ENCODE results near the gene PACRG. TPM values are rescaled to one million over a fixed set of nuclear protein-coding genes. Genes with fewer than 3 reads are reported as not detected.

Gene PACRG
- total RNA-seq, 1 experiment from 2014 or later = not detected

GRCh38 chr6:163008186-163008585 lies 280.4 kb downstream of the PACRG start:
- H3K9me3 Mint-ChIP-seq (ENCODE audit: unreplicated experiment) = no peaks in the 10 kb centered on the region
- no peak overlapping the region for H3K4me3 Mint-ChIP-seq (ENCODE audit: unreplicated experiment)
- CTCF ChIA-PET = no interaction called here
- no TSS peak for BruUV-seq (replicated peaks)
- Histone ChIP-seq H3K4me1 (no peaks in the 10 kb centered on the region), H3K36me3 (ENCODE audit: control insufficient read depth, insufficient read depth, low read length) (no peaks in the 10 kb centered on the region), H3K9me3 (no peaks in the 10 kb centered on the region), H3K4me3 (ENCODE audit: low read depth, low read length) (no peak overlapping the region), H3K27me3 (replicated peaks; ENCODE audit: control insufficient read depth, insufficient read depth, low read length) (no peaks in the 10 kb centered on the region)
- no peaks in the 10 kb centered on the region for H3K36me3 Mint-ChIP-seq (ENCODE audit: insufficient read depth, unreplicated experiment)
- intact Hi-C loops (cut with micrococcal nuclease; ENCODE audit: unreplicated experiment) = no loop called here
- H3K27me3 Mint-ChIP-seq (ENCODE audit: insufficient read depth, unreplicated experiment) = peaks cover 7% of the 10 kb centered on the region
- no peak for DNase-seq
- no peaks in the 10 kb centered on the region for H3K4me1 Mint-ChIP-seq (ENCODE audit: low read depth, unreplicated experiment)
- POLR2A ChIA-PET = no interaction called here
- TF ChIP-seq CTCF (IDR thresholded peaks at IDR 0.05; ENCODE audit: insufficient read depth in 1 of 2, low read depth in 1 of 2, low read length in 1 of 2, severe bottlenecking in 1 of 2, unreplicated experiment in 1 of 2) = no peak
- H3K27ac Mint-ChIP-seq (ENCODE audit: unreplicated experiment) = no peak overlapping the region

- Mint-ChIP-seq H3K27ac (ENCODE audit: unreplicated experiment) (no peak overlapping the region), H3K4me3 (ENCODE audit: unreplicated experiment) (no peak overlapping the region), H3K9me3 (ENCODE audit: unreplicated experiment) (no peaks in the 10 kb centered on the region), H3K36me3 (ENCODE audit: insufficient read depth, unreplicated experiment) (no peaks in the 10 kb centered on the region), H3K4me1 (ENCODE audit: low read depth, unreplicated experiment) (no peaks in the 10 kb centered on the region), H3K27me3 (ENCODE audit: insufficient read depth, unreplicated experiment) (peaks cover 7% of the 10 kb centered on the region)
- Histone ChIP-seq H3K4me3 (ENCODE audit: low read depth, low read length) (no peak overlapping the region), H3K4me1 (no peaks in the 10 kb centered on the region), H3K9me3 (no peaks in the 10 kb centered on the region), H3K27me3 (replicated peaks; ENCODE audit: control insufficient read depth, insufficient read depth, low read length) (no peaks in the 10 kb centered on the region), H3K36me3 (ENCODE audit: control insufficient read depth, insufficient read depth, low read length) (no peaks in the 10 kb centered on the region)
- ChIA-PET POLR2A (no interaction called here), CTCF (no interaction called here)
- intact Hi-C loops (cut with micrococcal nuclease; ENCODE audit: unreplicated experiment) = no loop called here
- no peak for DNase-seq
- no peak for TF ChIP-seq CTCF (IDR thresholded peaks at IDR 0.05; ENCODE audit: insufficient read depth in 1 of 2, low read depth in 1 of 2, low read length in 1 of 2, severe bottlenecking in 1 of 2, unreplicated experiment in 1 of 2)
- BruUV-seq (replicated peaks) = no TSS peak
Observed at GRCh38 chr6:163008626-163009025, 280.9 kb downstream of the PACRG start.

- no peak for DNase-seq
- POLR2A ChIA-PET = no interaction called here
- H3K4me1 ChIP-seq = no peaks in the 10 kb centered on the region
- intact Hi-C loops (cut with micrococcal nuclease; ENCODE audit: unreplicated experiment) = no loop called here
- TF ChIP-seq CTCF (IDR thresholded peaks at IDR 0.05; ENCODE audit: insufficient read depth in 1 of 2, low read depth in 1 of 2, low read length in 1 of 2, severe bottlenecking in 1 of 2, unreplicated experiment in 1 of 2) = no peak
- Mint-ChIP-seq H3K4me3 (ENCODE audit: unreplicated experiment) (no peak overlapping the region), H3K4me1 (ENCODE audit: low read depth, unreplicated experiment) (no peaks in the 10 kb centered on the region), H3K36me3 (ENCODE audit: insufficient read depth, unreplicated experiment) (no peaks in the 10 kb centered on the region), H3K27me3 (ENCODE audit: insufficient read depth, unreplicated experiment) (peaks cover 7% of the 10 kb centered on the region), H3K27ac (ENCODE audit: unreplicated experiment) (no peak overlapping the region), H3K9me3 (ENCODE audit: unreplicated experiment) (no peaks in the 10 kb centered on the region)
- CTCF ChIA-PET = no interaction called here
- H3K27me3 ChIP-seq (replicated peaks; ENCODE audit: control insufficient read depth, insufficient read depth, low read length) = no peaks in the 10 kb centered on the region
- no peaks in the 10 kb centered on the region for H3K9me3 ChIP-seq
- no peaks in the 10 kb centered on the region for H3K36me3 ChIP-seq (ENCODE audit: control insufficient read depth, insufficient read depth, low read length)
- no peak overlapping the region for H3K4me3 ChIP-seq (ENCODE audit: low read depth, low read length)
- BruUV-seq (replicated peaks) = no TSS peak
Observed at GRCh38 chr6:163010145-163010544, 282.4 kb downstream of the PACRG start.

All from Caco-2 (cell line).